Peyer's patch (tissue), 4 donors: Measurements from ENCODE around the gene CASKIN1.

Experiments used
- POLR2A ChIP-seq, 2 donors: fragments of 450-650 bp; IDR thresholded peaks; one replicate each; pipeline ENCODE4 v1.5.1; 2017; ENCODE audit warnings: antibody characterized with exemption in 2 of 2, mild to moderate bottlenecking in 2 of 2, moderate library complexity in 2 of 2
- TF ChIP-seq, protein P1 (sequence below), 6 experiments: fragments of 450-650 bp in 4 of 6; fragments of 200-600 bp in 2 of 6; sonication (generic) in 1 of 6; IDR thresholded peaks; one replicate each; pipeline ENCODE4 v1.5.1; 2017 to 2019; ENCODE audit warnings: antibody characterized with exemption in 6 of 6, mild to moderate bottlenecking in 3 of 6, moderate library complexity in 1 of 6

DNA sequence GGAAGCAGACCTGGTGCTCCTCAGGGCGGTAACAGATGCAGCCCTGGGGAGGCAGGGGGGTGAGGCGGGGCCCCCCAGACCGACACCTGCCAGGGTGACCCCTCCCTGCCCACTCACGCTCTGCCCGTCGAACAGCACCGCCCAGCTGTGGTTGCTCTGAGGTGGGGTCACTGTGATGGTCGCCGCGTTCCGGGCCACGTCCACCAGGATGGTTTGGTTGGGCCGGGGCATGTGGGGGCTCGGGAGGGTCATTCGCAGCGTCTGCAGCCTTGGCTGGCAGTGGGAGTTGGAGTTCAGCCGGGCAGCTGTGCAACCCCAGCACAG lies 13.6 kb upstream of the CASKIN1 start:
- TF ChIP-seq, protein P1, sequence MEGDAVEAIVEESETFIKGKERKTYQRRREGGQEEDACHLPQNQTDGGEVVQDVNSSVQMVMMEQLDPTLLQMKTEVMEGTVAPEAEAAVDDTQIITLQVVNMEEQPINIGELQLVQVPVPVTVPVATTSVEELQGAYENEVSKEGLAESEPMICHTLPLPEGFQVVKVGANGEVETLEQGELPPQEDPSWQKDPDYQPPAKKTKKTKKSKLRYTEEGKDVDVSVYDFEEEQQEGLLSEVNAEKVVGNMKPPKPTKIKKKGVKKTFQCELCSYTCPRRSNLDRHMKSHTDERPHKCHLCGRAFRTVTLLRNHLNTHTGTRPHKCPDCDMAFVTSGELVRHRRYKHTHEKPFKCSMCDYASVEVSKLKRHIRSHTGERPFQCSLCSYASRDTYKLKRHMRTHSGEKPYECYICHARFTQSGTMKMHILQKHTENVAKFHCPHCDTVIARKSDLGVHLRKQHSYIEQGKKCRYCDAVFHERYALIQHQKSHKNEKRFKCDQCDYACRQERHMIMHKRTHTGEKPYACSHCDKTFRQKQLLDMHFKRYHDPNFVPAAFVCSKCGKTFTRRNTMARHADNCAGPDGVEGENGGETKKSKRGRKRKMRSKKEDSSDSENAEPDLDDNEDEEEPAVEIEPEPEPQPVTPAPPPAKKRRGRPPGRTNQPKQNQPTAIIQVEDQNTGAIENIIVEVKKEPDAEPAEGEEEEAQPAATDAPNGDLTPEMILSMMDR (IDR thresholded peaks at IDR 0.05) = no peak
- no peak for TF ChIP-seq POLR2A (IDR thresholded peaks at IDR 0.05)
